ENCODE measurements around the gene UFM1.

DNA sequence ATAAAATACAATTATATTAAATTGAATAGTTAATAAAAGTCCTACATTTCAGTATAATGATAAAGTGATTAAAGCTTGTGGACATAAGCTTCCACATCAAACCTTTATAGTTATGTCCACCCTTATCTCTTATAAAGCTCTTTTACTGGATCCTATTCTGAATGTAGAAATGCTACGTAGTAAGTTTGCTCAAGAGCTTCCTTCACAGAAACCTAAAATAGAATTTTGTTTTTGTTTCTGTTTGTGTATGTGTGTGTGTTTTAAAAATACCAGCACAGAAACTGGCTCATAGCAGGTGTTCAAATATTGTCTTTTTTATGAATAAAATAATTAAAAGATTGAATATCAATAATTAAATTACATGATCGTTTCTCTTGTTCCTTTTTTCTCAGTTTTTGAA, 21.0 kb upstream of the UFM1 start:
- TF ChIP-seq, protein P1, sequence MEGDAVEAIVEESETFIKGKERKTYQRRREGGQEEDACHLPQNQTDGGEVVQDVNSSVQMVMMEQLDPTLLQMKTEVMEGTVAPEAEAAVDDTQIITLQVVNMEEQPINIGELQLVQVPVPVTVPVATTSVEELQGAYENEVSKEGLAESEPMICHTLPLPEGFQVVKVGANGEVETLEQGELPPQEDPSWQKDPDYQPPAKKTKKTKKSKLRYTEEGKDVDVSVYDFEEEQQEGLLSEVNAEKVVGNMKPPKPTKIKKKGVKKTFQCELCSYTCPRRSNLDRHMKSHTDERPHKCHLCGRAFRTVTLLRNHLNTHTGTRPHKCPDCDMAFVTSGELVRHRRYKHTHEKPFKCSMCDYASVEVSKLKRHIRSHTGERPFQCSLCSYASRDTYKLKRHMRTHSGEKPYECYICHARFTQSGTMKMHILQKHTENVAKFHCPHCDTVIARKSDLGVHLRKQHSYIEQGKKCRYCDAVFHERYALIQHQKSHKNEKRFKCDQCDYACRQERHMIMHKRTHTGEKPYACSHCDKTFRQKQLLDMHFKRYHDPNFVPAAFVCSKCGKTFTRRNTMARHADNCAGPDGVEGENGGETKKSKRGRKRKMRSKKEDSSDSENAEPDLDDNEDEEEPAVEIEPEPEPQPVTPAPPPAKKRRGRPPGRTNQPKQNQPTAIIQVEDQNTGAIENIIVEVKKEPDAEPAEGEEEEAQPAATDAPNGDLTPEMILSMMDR (IDR thresholded peaks at IDR 0.05 in 8 of 11, conservative IDR thresholded peaks at IDR 0.05 in 3 of 11) = no peak
- TF ChIP-seq POLR2A (IDR thresholded peaks at IDR 0.05) (no peak), POLR2AphosphoS5 (IDR thresholded peaks at IDR 0.05) (no peak)
